Keratinocyte (primary cell): Measurements from ENCODE around the gene CEP131. TPM values are rescaled to one million over a fixed set of nuclear protein-coding genes. Genes with fewer than 3 reads are reported as not detected.

Source experiments
- DNase-seq: peaks from one replicate; pipeline ENCODE4 v3.0.0-alpha.2; 2011; ENCODE audit warnings: low read depth, missing footprints, low spot score
- FAIRE-seq: peaks from 2 replicates; lab custom pipeline; 2011; peaks lifted over from hg19 to GRCh38; lab: Jason Lieb, UNC
- H2AFZ ChIP-seq: 2 replicates; pipeline ENCODE4 v1.6.0; 2012; ENCODE audit warnings: low read length, control low read depth, inconsistent platforms; ENCODE audit not compliant: control insufficient read depth
- H3K27ac ChIP-seq: 2 replicates; pipeline ENCODE4 v1.5.1; 2011; ENCODE audit warnings: low read length; ENCODE audit not compliant: control insufficient read depth, insufficient read depth
- H3K27me3 ChIP-seq: 3 replicates; pipeline ENCODE4 v1.6.0; 2011; ENCODE audit warnings: low read length; ENCODE audit not compliant: control insufficient read depth, insufficient read depth; ENCODE audit errors: extremely low read depth
- H3K36me3 ChIP-seq, 2 experiments: 2 replicates in 1 of 2; 3 replicates in 1 of 2; pipeline ENCODE4 v1.5.1; 2011; ENCODE audit warnings: low read length in 2 of 2, mild to moderate bottlenecking in 1 of 2; ENCODE audit not compliant: control insufficient read depth in 2 of 2, insufficient read depth in 2 of 2; ENCODE audit errors: extremely low read depth in 1 of 2
- H3K4me1 ChIP-seq: 3 replicates; pipeline ENCODE4 v1.5.1; 2011; ENCODE audit warnings: low read length; ENCODE audit not compliant: control insufficient read depth, insufficient read depth; ENCODE audit errors: extremely low read depth
- H3K4me2 ChIP-seq: 3 replicates; pipeline ENCODE4 v1.6.0; 2011; ENCODE audit warnings: low read depth, low read length; ENCODE audit not compliant: control insufficient read depth, insufficient read depth; ENCODE audit errors: extremely low read depth
- H3K4me3 ChIP-seq, 3 experiments: fragments of 200-600 bp in 1 of 3; sonication (generic) in 1 of 3; 2 replicates in 2 of 3; 3 replicates in 1 of 3; pipeline ENCODE4 v1.5.1; 2011 to 2016; ENCODE audit warnings: low read length in 3 of 3, mild to moderate bottlenecking in 3 of 3, control low read depth in 2 of 3, inconsistent platforms in 1 of 3, low read depth in 1 of 3, mixed read lengths in 1 of 3, mixed run types in 1 of 3, moderate library complexity in 1 of 3; ENCODE audit not compliant: control insufficient read depth in 2 of 3, insufficient read depth in 2 of 3; ENCODE audit errors: extremely low read depth in 1 of 3
- H3K79me2 ChIP-seq: 2 replicates; pipeline ENCODE4 v1.6.0; 2012; ENCODE audit warnings: low read length; ENCODE audit not compliant: control insufficient read depth, insufficient read depth
- H3K9ac ChIP-seq: 3 replicates; pipeline ENCODE4 v1.6.0; 2011; ENCODE audit warnings: low read length; ENCODE audit not compliant: control insufficient read depth, insufficient read depth; ENCODE audit errors: extremely low read depth
- H3K9me1 ChIP-seq: 3 replicates; pipeline ENCODE4 v1.6.0; 2011; ENCODE audit warnings: low read length; ENCODE audit not compliant: control insufficient read depth, insufficient read depth; ENCODE audit errors: extremely low read depth
- H3K9me3 ChIP-seq: 2 replicates; pipeline ENCODE4 v1.5.1; 2012; ENCODE audit warnings: low read depth, low read length; ENCODE audit not compliant: control insufficient read depth
- H4K20me1 ChIP-seq: 3 replicates; pipeline ENCODE4 v1.6.0; 2011; ENCODE audit warnings: low read length; ENCODE audit not compliant: control insufficient read depth, insufficient read depth; ENCODE audit errors: extremely low read depth
- CTCF ChIP-seq, 3 experiments: IDR thresholded peaks in 1 of 3; conservative IDR thresholded peaks in 1 of 3; optimal IDR thresholded peaks in 1 of 3; 2 replicates in 2 of 3; 3 replicates in 1 of 3; pipeline versions ENCODE3 to v1.5.1; 2011; ENCODE audit warnings: low read length in 3 of 3, mild to moderate bottlenecking in 3 of 3, moderate library complexity in 2 of 3, control low read depth in 1 of 3, inconsistent platforms in 1 of 3; ENCODE audit not compliant: insufficient read depth in 2 of 3; ENCODE audit errors: extremely low read depth in 1 of 3
- EZH2 ChIP-seq: IDR thresholded peaks from one replicate; pipeline ENCODE4 v1.6.1; 2012; ENCODE audit warnings: inconsistent platforms, mild to moderate bottlenecking, low read length, moderate library complexity
- dilution Hi-C: fragments of 300-500 bp; cut with MboI; formaldehyde crosslinking; loops from one replicate; pipeline ENCODE4 v1.7.0; 2020; ENCODE audit warnings: low sequenced_read_pairs; ENCODE audit not compliant: extremely low pct_ligation_motif_present
- polyA plus RNA-seq, 5 experiments: library from polyadenylated mRNA; depleted of rRNA in 3 of 5; stranded (reverse) in 3 of 5; stranded (forward) in 1 of 5; unstranded in 1 of 5; fragments of >200 nt; gene quantifications; 1 replicate in 1 of 5; 2 replicates in 3 of 5; 3 replicates in 1 of 5; pipeline versions ENCODE4 v1.2.1 to v1.2.3, GENCODE V29; 2011 to 2012; ENCODE audit warnings: missing spikeins in 2 of 5, low read depth in 1 of 5, low replicate concordance in 1 of 5

The CEP131 gene
- polyA plus RNA-seq, 1 donor (not counting 4 experiments of a cell fraction or from before 2014, with no cell fraction given), result 2.6 TPM

DNA sequence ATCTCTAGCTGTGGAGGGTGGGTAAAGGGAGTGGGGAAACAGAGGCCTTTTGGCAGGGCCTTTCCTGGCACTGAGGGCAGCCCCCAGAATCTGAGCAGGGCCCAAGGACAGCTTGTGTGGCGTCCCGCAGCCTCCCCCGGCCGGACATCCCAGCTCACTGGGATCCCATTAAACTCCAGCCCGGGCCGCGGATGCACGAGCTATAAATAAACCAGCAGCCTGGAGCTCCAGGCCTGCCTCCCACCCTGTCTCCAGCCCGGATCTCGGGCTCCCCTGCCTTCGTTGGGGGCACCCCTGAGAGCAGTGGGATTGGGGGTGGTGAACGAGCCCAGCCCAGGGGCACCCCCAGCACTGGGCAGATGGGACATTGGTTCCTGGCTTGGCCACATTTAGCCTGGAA lies 42.9 kb downstream of the CEP131 start:
- FAIRE-seq (no peak), DNase-seq (no peak)
- H3K9ac ChIP-seq, result no peak overlapping the region
- H3K27ac ChIP-seq, result no peak overlapping the region
- no peaks in the 10 kb centered on the region for H3K4me1 ChIP-seq
- peaks cover 7% of the 10 kb centered on the region for H3K27me3 ChIP-seq
- H4K20me1 ChIP-seq, result no peaks in the 10 kb centered on the region
- no peak overlapping the region for H3K4me2 ChIP-seq
- H2AFZ ChIP-seq, result no peak overlapping the region
- dilution Hi-C loops, result no loop called here
- H3K79me2 ChIP-seq, result no peaks in the 10 kb centered on the region
- no peak overlapping the region for H3K4me3 ChIP-seq
- no peaks in the 10 kb centered on the region for H3K9me1 ChIP-seq
- H3K36me3 ChIP-seq, result no peaks in the 10 kb centered on the region
- H3K9me3 ChIP-seq, result peaks cover 3% of the 10 kb centered on the region
- no peak for TF ChIP-seq EZH2
- TF ChIP-seq CTCF (optimal IDR thresholded peaks at IDR 0.05 in 1 of 3, IDR thresholded peaks at IDR 0.05 in 1 of 3, conservative IDR thresholded peaks at IDR 0.05 in 1 of 3; ENCODE audit: extremely low read depth in 1 of 3, insufficient read depth in 2 of 3, low read length in 3 of 3), result no peak

- TF ChIP-seq EZH2 (no peak), CTCF (optimal IDR thresholded peaks at IDR 0.05 in 1 of 3, IDR thresholded peaks at IDR 0.05 in 1 of 3, conservative IDR thresholded peaks at IDR 0.05 in 1 of 3; ENCODE audit: extremely low read depth in 1 of 3, insufficient read depth in 2 of 3, low read length in 3 of 3) (no peak)
- FAIRE-seq (no peak), DNase-seq (no peak)
- Histone ChIP-seq H2AFZ (no peak overlapping the region), H3K4me2 (no peak overlapping the region), H3K4me3 (no peak overlapping the region), H3K27ac (no peak overlapping the region), H3K27me3 (peaks cover 7% of the 10 kb centered on the region), H3K9me3 (peaks cover 3% of the 10 kb centered on the region), H3K4me1 (no peaks in the 10 kb centered on the region), H3K9ac (no peak overlapping the region), H3K79me2 (no peaks in the 10 kb centered on the region), H3K9me1 (no peaks in the 10 kb centered on the region), H4K20me1 (no peaks in the 10 kb centered on the region), H3K36me3 (no peaks in the 10 kb centered on the region)
- dilution Hi-C loops, result no loop called here
Measured at GRCh38 chr17:81179220-81179619, 43.5 kb downstream of the CEP131 start.
